ENCODE results near the gene FMNL1. TPM values are rescaled to one million over a fixed set of nuclear protein-coding genes. Genes with fewer than 3 reads are reported as not detected.
A peak's percentile ranks its signal among the peaks of the same experiment; 100 is the strongest.

The FMNL1 gene
- total RNA-seq, 1 experiment from 2014 or later, result 29.0 TPM

- DNase-seq (ENCODE audit: low read depth), result no peak
These were observed 1.4 kb downstream of the FMNL1 start for GRCh38 chr17:45222996-45223538.

DNA sequence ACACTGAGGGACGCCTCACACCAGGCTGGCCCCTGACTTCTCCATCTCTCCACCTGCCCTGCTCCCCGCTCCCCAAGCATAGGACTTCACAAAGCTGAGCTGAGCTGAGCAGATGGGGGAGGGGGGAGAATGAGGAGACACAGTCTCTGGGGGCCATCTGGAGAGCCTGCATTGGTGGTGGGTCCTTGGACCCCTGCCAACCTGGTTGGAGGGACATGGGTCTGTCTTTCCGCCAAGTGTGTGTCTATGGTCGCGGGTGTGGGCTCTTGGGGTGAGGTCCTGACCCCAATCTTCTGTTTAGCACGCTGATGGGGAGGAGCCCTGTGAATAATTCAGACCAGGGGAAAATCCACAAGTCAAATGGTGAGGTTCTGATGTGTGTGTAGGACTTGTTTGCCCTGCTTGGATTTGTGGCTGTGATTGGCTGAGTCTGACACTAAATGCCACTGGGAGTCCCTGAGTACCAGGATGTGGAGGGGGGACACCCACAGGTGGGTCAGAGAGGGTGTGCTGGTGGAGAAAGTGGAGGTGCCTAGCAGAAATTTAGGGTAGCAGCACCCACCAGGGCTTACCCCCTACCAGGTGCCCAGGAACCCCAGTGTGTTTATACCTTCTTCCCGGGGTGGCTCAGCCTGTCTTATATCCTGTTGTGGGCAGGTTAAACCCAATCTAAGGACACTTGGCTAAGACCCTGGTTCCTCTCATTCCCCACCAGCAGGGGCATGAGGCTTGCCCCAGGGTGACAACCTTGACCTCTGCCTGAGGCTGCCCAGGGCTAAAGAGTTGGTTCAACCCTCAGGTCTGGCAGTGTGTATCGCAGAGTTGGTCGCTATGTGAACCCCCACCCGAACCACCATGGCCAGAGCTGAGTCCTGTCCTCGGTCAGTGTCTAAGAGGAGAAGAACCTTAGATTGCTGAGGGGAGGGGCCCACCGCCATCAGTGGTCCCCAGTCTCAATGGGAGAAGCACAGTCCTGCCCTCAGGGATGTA lies 2.1 kb downstream of the FMNL1 start:
- no peak for DNase-seq (ENCODE audit: low read depth)

DNA sequence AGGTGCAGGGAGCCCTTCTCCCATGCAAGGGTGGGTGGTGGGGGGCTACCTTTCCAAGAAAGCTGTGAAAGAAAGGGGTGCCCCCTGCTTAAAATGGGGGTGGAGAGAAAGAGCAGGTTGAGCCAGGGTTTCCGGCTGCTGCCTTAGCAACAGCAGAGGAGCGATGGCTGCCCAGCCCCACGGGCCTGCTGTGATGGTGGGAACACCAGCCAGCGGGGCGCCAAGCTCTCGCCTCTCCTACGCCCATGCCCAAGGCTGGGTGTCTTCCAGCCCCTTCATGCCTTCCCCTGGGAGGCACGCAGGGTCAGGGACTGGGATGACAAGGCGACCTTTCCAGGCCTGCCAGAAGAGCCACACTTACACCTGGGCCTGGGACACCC lies 3.0 kb downstream of the FMNL1 start:
- no peak for DNase-seq (ENCODE audit: low read depth)

DNA sequence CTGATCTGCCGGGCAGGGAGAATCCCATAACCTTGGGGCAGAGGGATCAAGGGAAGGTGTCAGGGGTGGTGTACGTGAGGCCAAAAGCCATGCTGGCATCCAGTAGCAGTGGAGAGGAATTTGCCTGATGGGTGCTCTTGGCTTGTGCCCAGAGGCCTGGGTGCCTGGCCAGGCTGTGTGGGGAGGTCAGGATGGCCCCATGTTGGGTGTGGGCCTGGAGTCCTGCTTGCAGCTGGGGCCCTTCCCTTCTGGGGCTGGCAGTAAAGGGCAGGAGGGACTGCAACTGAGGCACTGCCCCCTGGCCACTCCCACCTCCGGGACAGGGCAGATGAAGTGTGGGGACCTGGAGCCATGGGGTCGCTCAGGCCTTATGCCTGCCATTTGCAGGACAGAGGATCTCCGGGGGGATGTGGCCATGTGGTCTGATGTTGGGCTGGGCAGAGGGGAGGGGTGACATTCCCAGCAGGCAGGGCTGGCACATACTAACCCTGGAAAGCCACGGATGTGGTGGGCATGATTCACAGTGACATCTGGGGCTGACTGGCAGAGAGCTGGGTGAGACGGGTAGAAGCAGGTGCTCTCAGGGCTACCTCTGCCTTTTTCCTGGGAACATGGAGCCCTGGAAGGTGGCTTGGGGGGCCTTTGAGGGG lies 3.5 kb downstream of the FMNL1 start:
- peak; percentile 97 for DNase-seq (ENCODE audit: low read depth)

DNA sequence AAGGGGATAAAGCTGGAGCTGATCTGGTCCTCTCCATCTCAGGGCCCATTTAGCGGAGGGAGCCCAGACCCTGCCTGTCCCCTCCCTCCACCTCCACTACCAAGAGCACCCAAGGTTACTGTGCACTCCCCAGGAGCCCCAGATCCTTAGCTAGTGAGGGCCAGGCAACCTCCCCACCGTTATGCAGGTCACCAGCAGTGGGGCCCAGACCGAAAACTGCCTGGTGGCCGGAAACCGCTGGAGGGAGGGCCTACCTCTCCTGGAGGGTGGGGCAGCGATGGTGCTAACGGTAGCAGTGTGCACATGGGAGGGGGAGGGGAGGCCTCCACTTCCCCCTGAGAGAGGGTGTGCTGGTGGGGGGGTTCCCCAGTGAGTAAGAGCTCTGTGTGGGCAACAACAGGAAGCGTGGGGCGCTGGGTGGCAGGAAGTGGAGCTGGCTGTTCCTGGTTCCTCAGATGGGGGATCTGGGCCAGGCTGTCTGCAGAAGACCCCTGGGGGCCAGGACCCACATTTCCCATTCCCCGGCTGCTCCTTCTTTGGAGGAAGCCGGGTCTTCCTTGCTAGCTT lies 4.4 kb downstream of the FMNL1 start:
- no peak for DNase-seq (ENCODE audit: low read depth)

- no peak for DNase-seq (ENCODE audit: low read depth)
These were observed 4.9 kb downstream of the FMNL1 start for GRCh38 chr17:45226576-45226975.

DNA sequence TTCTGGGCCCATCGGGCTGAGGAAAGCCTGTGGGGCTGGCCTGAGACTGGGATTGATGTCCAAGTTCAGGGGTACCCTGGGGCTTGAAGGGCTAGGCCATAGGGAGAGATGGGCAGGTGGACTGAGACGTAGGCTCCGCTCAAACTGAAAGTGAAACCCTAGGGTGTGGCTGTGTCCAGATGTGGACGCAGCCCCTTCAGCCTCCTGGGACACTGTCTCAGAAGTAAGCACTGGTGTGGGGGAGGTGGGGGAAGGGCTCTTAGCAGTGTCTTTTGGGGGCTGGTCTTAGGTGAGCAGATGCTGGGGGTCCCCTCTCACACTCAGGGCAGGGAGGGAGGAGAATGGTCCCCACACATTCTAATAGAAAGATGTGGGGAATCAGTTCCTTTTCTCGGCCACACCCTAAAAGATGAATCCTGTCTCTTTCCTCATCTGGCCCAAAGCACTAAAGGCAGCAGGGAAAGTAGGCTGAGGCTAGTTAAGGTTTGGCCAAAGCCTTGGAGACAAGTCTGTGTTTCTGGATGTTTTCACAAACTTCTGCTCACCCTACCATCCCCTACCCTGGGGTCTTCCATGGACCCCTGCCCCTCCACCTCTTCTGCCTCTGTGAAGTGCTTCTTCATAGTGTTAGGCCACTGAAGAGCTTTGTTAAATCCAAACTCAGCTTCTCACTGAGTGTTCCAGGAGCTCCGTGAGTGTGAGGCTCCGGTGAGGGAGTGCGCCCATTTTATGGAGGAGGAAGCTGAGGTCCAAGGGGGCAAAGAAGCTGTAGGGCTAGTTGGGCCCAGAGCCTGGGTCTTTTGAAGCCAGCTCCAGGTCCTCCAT lies 5.6 kb downstream of the FMNL1 start:
- DNase-seq (ENCODE audit: low read depth), result no peak

GRCh38 chr17:45227926-45228762 lies 6.5 kb downstream of the FMNL1 start:
- DNase-seq (ENCODE audit: low read depth), result peak; percentile 44

- DNase-seq (ENCODE audit: low read depth), result peak; percentile 93
These were observed 7.3 kb downstream of the FMNL1 start for GRCh38 chr17:45228763-45229539.

DNA sequence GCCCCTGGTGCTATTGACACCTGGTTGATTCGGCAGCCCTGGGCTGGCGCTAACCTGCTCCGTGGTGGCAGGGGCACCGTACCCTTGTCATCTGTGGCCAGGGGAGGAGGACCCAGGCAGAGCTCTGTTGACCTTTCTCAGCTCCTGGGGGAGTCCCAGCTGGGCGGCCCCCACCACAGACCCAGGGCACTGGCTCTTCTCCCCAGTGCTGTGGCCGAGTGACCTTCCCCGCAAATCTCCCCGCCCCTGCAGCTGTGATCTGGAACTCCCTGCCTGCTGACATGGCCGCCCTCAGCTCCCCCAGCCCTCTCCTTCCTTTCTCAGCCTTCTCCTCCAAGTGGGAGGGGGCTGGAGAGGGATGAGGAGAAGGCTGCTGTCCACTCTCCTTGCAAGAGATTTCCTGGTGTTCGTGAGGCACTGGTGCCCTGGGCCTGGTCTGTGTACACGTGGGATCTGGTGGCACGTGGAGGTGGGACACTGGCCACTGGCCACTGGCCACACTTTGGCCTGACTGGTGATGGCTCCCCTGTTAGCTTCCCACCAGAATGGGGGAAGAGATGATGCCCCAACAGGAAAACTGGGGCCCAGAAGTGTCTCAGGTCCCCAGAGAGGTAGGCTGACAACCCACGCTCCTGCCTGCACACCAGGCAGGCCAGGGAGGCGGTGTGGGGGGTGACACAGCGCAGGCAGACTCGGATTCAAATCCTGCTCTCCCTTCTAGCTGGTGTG lies 8.2 kb downstream of the FMNL1 start:
- DNase-seq (ENCODE audit: low read depth), result no peak

- DNase-seq (ENCODE audit: low read depth), result no peak
These were observed 8.7 kb downstream of the FMNL1 start for GRCh38 chr17:45230410-45230786.

GRCh38 chr17:45230787-45231480 lies 9.2 kb downstream of the FMNL1 start:
- peak; percentile 69 for DNase-seq (ENCODE audit: low read depth)

DNA sequence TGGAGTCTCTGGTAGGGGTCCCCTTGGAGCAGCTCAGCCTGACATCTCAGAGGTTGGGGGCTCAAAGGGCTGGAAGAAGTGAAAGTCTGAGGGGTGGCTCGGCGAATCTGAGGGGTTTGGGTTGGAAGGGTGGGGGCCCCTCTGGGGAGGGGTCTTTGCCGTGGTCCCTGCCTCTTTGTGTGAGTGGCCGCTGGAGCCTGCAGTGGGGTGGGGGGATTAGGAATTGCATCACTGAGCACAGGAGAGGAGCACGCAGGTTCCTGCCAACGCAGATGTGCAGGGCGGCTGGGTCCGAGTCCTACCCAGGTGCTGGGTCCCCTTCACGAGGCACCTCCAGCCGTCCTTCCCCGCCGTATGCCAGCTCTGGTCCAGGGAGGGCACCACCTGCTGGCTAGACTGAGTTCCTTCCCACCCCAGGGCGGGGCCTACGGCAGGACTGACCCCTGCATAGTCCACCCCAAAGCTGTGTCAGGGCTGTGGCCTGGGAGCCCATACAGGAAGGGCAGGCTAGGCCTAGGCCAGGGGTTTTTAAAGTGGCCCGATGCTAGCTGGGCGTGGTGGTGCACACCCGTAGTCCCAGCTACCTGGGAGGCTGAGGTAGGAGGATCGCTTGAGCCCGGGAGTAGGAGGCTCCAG lies 9.9 kb downstream of the FMNL1 start:
- DNase-seq (ENCODE audit: low read depth), result no peak

DNA sequence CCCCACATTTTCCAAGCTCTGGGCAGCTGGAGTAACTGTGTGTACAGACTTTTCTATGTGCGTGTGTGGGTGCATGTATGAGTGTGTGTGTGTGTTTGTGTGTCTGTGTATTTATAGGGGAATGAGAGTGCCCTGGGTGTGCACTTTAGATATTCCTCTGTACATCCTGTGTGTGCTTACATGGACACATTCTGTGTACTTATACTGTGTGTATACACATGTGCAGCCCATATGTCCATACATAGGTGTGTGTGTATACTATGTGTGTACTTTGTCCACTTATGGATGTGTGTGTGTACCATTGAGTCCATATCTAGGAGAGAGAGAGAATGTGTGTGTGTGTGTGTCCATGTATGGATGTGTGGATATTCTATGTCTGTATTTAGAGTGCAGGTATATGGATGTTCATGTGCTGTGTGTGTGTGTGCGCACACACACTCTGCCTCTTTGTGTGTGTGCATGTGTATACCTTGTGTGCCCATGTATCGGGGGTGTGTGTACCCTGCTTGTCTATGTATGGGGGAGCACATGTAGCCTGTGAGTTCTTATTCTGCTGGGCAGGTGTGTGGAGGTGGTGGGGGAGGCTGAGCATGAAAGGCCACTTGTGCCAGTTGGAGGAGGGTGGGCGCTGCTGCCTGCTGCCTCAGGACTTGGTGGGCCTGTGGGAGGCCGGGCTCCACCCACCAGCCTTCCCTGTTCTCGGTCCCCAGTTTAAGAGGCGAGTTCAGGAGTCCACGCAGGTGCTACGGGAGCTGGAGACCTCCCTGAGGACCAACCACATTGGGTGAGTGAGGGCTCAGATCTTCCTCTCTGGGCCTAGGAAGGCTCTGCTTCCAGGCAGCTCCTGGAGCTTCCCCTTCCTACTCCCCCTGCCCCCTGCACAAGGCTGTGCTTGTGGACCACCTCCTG lies 11.1 kb downstream of the FMNL1 start:
- no peak for DNase-seq (ENCODE audit: low read depth)

DNA sequence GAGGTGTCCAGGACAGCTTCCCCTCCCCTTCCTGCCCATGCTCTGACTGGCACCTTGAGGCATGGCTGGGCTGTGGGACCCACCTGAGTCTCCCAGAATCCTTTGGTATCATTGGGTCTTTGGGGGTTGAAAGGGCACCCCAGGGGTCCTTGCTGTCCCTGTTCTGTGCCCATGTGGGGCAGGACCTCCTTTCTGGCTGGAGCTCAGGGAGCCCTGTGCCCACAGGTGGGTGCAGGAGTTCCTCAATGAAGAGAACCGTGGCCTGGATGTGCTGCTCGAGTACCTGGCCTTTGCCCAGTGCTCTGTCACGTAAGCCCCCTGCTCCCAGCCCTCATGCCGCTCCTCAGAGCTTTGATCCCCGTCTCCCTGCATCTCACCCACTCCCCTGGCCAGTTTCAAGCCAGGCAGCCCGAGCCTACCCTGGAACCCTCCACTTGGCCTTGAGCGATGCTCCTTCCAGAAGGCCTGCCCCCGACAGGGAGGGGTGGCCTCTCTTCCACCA lies 11.8 kb downstream of the FMNL1 start:
- no peak for DNase-seq (ENCODE audit: low read depth)

GRCh38 chr17:45234641-45235415 lies 13.1 kb downstream of the FMNL1 start:
- DNase-seq (ENCODE audit: low read depth), result no peak
